22Rv1 (cell line): ENCODE results near the gene IFITM1.

ENCODE experiments used
- CTCF ChIP-seq: fragments of 450-650 bp; IDR thresholded peaks from 2 replicates; pipeline ENCODE4 v1.5.1; 2017; ENCODE audit warnings: mild to moderate bottlenecking
- ZFX ChIP-seq: fragments of 450-650 bp; IDR thresholded peaks from 2 replicates; pipeline ENCODE4 v1.6.1; 2017; ENCODE audit warnings: antibody characterized with exemption, borderline replicate concordance

GRCh38 chr11:280706-281485 is 32.9 kb upstream of the IFITM1 start:
- TF ChIP-seq CTCF: no peak
- no peak for TF ChIP-seq ZFX
